ENCODE results near the gene SCRN2.

Gene SCRN2

DNA sequence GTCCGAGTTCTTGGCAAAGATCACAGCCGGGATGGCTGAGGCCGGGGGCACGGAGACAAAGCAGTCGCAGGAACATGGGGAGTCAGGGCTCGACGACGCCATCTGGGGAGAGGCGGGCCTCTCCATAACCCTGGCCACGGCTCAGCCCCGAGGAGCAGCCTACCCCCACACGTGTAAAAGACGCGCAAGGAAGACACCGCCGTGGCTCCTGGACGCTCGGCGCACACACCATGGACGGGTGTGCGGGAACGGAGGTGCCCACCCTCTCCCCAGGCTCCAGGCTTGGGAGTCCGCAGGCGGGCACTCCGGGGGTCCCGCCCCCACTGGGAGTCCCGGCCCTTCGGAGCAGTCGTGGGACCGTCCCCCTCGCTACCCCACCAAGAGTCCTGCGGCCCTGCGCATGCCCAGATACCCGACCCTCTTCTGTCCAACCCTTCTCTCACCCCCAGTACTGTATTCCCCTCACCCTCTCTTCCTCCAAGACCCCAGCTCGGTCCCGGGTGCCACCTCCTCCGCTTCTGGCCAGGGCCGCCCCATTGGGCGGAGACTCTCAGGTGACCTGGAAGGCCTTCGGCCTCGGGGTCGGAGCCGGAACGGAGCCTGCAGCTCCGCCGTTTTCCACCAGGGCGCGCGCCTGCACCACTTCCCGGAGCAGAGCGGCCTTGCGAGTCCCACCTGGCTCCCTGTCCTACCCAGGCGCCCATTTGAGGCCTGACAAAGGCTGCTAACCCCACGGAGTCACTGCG, at the start of gene SCRN2:
Gene SCRN2 (minus strand): TSS at position 532 of the 746 bp plus-strand sequence. CDS start 430 bp downstream, at position 102.
- peak; percentile 94 for DNase-seq

DNA sequence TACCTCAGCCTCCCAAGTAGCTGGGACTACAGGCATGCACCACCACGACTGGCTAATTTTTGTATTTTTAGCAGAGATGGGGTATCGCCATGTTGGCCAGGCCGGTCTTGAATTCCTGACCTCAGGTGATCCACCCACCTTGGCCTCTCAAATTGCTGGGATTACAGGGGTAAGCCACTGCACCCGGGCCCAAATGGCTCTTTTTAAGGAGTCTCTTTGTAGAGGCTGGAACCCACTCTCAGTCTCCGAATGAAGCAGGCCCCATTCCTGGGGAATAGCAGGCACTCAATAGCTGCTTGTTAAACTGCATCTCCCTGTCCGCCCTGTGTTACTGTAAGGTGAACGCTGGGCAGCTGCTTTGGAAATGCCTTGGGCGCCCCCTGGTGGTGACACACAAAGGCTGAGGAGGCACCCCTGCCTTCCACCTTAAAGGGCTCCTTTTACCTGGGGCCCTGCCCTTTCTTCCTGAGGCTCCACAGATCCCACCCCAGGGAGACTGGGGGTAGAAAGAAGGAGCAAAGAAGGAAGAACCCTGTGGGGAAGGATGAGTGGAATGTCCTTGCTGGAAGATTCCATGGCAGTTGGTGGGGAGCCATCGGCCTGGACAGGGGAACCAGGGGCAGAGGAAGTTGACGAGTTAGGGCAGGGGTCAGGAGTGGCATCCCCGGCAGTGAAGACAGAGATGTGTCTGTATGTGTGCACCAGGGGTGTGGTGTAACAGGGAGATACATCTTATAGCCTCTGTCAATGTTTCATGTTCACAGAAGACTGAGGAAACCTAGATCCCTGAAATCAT, 48.9 kb upstream of the SCRN2 start:
- peak; percentile 83 for DNase-seq

DNA sequence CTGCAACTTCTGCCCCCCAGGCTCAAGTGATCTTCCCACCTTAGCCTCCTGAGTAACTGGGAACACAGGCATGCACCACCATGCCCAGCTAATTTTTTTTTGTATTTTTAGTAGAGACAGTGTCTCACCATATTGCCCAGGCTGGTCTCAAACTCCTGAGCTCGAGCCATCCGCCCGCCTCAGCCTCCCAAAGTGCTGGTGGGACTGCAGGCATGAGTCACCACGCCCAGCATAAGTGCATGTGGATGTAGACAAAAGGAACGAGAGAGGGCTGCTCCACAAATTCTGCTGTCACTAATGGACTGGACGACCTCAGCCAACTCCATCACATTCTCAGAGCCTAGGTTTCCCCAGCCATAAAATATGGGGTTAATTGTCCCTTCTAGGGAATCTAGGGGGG, 47.2 kb upstream of the SCRN2 start:
- DNase-seq = no peak

DNA sequence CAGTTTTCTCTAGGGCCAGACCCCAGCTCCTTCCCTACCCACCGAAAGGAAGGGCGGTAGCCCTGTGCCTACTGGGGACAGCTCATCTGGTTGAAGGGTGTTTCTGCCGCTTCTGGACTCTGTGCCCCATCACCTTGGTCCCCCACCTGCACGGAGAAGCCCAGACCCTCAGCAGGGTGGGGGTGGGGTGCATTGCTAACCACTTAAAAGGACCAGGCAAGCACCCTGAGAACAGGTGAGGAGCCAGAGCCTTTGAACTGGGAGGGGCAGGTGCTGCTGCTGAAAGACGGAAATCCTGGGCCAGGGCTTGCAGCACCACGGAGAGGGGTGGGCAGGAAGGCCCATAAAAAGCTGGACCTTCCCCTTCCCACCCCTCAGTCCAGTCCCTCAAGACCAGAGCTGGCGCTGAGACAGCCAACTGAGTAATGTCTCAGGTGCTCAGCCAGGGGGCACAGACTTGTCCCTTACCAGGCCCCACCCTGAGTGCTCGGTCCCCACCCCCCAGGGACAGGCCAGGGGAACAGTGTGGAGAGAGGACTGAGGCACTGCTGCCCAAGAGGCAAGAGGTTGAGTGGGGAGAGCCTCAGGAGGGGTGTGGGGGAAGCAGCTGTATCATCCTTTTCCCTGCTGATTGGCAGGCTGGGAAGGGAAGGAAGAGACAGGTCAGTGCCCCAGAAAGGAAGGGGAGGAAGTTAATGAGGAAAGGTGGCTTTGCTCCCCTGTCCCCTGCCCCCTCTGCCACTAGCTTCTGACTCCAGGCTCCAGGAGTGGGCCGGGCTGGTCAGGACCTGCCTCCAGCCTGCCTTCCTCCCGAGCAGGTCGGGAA, 44.0 kb upstream of the SCRN2 start:
- DNase-seq = no peak

DNA sequence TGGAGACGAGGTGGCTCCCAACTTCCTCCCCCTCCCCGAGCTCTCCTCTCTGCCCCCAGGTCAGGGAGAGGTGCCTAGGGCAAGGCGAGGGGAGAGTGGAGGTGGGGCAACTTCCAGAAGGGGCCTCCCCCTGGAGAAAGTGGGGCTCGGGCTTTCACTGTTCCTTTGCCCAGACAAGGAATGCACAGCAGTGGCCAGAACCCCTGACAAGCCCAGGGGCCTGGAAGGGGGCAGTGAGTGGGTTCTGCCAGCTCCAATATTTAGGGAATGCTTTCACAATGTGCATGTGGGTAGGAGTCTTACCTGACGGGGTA, 43.3 kb upstream of the SCRN2 start:
- DNase-seq = no peak

DNA sequence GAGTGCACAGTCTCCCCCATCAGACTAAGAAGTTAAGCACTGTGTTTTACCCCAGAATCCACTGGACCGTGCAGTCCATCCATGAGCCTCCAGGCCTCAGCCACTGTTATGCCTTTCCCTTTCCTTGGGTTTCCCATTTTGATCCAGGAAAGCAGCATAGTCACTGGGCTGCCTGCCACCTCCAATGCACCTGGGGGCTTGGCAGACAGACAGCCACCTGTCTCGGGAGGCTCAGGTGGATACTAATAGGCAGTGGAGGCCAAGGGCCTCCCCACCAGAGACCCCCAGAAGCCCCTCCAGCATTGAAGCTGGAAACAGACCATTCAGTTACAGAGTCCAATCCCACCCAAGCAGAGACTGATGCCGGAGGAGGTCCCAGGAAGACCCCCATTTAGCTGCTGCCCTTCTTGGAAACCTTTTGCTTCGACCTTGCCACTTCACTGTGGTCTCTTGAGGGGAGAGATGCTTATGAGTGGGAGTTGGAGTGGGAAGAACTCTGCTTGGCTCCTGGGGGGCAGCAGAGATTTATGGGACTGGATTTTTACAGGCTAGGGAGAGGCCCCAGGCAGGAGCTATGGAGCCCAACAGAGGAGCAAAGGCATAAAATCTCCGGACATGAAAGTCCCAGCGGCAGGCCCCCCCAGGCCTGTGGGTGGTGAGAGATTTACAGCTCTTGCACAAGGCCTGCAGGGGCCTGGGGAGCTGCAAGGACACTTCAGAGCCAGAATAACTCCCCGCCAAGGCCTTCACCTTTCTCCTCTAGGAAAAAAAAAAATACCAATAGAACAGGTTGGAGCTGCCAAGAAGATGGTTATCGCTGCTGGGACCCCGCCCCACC, 42.7 kb upstream of the SCRN2 start:
- DNase-seq = no peak

DNA sequence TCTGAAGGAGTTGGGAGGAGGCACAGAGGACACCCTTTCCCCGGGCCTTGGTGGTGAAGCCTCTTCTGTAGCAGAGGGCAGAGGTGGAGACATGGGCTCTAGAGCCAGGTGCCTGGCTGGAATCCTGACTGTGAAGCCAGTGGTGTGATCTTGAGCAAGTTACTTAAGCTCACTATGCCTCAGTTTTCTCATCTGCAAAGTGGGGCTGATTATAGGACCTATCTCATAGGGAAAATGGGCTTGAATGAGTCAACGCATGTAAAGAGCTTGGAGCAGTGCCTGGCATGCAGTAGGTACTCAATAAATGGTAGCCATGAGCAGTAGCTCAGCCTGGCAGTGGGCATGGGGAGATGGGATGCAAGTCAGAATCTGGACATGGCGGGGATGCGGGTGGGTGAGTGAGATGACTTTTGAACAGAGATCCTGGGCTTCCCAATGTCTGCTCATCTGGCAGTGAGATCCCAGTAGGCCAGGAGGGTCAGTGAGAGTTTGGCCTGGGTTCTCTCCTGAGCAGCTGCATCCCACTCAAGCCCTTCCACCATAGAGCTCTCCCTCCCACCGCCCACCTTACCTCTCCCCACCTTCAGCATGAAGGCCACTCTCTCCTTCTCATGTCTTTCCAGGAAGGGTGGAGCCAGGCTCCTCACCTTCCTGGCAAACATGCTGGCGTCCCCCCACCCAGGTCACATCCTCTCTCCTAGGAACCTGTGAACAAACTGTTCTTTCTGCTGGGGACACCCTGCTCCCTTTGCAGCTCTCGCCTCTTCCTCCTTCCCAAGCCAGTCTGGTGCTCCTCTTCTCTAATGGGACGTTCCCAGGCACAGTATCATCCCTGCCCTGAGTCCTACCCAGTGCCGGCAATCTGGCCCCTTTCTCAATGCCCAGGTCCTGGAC, 41.9 kb upstream of the SCRN2 start:
- no peak for DNase-seq

DNA sequence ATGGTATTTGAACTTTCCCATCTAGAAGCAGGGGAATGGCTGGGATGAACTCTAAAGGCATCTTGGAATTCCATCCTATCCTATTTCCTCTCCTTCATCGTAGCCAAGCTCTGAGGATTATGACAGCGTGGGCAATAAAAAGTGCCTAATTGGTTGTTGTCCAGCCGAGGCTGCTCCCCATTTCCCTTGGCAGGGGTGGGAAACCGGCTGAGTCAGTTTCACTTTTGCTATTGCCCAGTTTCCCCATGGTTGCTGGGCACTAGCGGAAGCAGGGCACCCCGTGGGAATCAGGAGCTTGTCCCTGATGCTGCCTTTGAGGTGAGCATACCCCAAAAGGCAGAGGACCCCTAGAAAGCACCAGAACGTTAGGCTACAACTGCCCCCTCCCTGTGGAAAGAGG, 41.2 kb upstream of the SCRN2 start:
- DNase-seq = no peak

DNA sequence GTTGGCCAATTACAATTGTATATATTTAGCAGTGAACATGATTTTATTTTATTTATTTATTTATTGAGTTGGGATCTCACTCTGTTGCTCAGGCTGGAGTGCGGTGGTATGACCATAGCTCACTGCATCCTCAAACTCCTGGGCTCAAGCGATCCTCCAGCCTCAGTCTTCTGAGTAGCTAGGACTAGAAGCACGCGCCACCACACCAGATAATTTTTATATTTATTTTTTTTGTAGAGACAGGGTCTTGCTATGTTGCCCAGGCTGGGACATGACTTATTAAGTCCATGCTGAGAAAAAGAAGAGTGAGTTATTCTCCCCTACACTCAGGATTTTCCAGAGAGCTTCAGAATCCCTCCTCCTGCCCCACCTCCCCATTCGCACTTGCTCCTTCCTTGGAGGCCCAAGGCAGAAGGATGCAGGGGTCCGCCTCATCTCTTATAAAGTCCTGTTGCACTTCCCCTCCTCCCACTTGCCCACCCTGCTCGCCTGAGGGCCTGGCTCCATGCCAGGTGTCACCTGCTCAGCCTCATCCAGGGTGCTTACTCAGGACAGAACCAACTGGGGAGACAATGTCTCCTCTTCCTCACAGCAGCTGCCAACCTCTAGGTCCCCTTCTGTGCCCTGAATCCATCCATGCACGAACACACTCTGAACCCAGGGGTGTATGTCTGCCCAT, 38.8 kb upstream of the SCRN2 start:
- no peak for DNase-seq

DNA sequence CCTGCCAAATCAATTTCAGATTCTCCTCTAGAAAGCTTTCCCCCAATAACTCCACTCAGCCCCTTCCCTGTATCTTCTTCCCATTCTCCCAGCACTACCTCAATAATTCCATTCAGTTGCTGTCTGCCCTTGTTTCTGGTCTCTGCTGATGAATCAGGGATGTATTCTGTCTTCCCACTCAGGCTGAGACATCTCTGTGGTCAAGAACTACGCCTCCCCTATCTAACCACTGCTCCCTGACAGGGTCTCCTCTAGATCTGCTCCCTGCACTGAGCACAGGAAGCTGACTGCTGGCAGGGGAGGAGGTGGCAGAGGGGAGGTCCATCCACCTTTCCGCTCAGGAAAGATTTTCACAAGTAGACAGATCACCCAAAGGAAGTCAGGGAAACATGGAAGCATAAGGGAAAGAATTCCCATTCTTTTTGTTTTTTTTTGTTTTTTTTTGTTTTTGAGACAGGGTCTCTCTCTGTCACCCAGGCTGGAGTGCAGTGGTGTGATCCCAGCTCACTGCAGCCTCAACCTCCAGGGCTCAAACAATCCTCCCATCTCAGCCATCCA, 38.0 kb upstream of the SCRN2 start:
- DNase-seq = no peak

DNA sequence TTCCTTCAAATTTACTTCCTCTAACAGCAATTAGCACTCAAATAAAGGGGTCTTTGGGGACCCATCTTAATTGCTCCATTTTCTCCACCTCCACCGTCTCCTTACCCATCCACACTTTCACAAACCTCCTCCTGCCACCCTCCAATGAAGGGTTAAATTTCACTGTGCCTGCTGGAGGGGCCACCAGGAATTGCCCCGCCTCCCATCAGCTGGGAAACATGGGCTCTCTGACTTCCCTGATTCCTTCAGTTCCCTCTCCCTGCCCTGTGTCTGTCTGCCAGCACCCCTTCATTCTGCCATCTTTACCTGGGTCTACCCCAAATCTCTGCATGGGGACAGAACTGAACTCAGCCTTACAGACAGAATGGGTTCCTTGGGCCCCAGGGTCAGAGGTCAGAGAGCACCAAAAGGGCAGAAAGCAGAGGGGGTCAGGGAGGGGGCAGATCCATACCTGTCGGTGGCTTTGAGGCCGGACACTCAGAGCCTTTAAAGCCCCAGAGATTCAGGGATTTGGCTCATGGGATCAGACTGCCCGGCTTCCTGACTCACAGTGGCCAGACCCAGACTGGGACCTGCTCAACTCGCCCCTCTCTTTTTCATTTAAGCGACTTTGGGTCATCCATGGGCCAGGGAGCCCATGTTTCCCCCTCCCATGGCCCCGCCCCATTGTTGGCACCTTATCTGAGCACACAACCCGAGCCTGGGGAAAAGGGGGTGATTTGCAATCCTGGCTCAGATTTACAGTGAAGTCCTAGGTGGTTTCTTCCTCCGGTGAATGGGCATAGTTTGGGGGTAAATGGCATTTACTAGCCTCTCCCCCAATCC, 37.3 kb upstream of the SCRN2 start:
- no peak for DNase-seq

DNA sequence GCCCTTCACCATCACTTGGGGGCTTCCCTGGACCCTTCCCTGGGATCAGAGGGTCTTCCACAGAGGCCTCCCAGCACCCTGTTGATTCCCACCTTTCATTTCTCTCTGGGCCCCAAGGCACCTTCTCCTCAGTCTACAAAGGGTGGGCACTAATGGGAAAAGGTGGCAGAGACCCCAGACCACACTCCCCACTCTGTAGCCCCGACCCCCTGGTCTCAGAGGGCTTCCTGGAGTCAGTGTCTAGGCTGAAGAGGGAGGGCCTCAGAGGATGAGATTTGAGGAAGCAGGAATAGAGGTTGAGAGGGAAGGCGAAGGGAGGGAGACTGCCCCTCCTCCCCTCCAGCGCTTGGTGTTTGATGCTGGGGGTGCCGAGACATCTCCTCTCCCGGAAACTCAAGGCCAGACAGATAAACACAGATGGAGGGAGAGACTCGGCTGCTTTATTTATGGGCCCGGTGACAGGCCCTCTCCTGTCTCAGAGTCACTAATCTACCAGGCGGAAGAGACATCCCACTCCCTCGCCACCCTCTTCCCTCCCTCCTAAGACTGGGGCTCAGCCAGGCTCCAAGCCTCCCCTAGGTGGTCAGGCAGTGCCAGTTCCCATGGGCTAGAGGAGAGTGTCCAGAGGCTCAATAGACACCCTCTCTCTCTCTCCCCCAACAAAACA, 36.4 kb upstream of the SCRN2 start:
- no peak for DNase-seq

DNA sequence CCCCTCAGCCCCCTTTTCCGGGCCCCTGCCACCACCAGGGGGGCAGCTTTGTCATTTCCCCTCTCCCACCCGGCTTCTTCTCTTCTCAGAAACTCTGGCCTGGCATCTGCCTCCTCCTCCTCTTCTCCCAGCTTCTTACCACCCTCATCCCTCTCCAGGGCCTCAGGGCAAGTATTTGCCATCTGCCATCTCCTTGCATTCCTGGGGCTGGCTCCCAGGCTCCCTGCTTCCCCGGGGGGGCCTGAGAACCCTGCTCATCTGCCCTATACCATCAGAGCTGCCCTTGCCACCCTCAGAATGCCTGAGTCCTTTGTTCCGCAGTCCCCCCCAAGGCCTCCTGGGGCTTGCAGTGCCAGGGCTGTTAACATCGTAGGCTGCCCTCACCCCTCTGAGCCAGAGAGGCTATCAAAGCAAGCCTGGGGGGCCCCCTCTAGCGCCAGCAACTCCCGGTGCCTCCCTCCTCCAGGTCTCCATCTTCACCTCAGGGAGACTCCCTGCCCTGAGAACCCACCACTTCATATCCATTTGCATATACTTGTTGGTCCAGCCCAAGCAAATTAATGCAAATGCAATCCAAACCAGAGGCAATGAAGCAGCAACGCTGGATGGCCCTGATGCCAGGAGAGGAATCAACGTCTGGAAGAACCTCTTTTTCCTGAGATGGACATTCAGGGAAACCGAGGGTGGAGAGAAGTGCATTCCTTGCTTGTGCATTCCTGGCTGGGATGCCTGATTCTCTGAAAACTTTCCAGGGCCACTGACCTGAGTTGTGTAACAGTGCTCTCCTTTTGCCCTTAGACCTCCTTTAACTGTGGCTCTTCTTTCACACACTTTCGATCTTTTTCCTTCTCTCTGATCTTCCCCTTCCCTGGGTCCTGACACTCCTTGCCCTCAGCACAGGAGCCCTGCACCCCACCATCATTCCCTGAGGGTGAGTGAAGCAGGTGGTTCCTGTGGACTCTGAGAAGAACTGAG, 34.2 kb upstream of the SCRN2 start:
- DNase-seq = no peak

DNA sequence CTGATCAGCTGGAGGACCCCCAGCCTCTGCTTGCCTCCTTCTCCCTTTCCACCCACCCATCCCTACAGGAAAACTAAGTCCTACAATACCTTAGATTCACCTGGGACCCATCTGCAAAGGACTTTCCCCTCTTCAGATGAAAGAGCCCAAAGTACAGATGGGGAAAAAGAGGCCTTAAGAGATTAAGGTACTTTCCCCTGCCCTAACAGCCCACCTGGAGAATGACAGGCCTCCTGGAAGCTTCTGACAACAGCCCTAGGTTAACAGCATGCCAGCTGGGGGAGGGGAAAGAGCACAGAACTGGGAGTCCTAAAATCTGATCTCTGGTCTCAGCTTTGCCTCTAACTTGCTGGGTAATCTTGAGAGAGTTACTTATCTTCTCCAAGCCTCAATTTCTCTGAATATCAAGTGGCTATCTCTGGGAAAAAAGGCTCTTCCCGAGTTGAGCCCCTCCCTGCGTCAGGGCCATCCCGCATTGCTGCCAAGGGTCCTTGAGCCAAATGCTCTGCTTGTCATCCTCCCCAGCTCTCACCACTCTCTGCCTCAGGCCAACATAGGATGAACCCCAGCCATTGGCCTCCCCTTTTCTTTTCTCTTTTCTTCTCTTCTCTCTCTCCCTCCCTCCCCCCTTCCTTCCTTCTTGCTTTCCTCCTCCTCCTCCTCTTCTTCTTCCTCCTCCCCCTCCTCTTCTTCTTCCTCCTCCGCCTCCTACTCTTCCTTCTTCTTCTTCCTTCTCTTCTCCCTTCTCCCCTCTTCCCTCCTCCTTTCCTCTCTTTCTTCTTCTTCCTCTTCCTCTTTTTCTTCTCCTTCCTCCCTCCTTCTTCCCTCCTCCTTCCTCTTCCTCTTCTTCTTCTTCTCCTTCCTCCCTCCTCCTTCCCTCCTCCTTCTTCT, 32.4 kb upstream of the SCRN2 start:
- no peak for DNase-seq

DNA sequence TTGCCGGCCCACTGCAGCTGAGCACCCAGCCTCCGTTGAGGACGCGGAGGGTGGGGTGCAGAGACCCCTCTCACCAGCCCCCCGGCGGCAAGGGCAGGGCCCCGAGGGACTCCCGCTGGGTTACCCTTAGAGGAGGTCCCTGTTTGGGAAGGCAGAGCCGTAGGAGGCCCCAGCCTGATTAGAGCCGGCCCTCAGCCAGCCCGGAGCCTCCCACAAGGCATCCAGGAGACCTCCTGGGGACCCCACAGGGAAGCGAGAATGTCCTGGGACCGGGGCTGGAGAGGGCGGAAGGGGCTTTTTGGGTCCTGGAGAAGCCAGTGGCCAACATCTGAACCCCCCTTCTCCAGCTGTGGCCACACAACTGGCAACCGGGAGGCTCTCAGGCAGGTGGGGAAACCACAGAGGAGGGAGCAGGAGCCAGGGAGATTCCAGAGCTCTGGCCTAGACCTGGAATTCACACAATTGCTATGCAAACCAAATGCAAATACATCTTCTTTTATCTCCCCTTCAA, 31.6 kb upstream of the SCRN2 start:
- peak; percentile 29 for DNase-seq

DNA sequence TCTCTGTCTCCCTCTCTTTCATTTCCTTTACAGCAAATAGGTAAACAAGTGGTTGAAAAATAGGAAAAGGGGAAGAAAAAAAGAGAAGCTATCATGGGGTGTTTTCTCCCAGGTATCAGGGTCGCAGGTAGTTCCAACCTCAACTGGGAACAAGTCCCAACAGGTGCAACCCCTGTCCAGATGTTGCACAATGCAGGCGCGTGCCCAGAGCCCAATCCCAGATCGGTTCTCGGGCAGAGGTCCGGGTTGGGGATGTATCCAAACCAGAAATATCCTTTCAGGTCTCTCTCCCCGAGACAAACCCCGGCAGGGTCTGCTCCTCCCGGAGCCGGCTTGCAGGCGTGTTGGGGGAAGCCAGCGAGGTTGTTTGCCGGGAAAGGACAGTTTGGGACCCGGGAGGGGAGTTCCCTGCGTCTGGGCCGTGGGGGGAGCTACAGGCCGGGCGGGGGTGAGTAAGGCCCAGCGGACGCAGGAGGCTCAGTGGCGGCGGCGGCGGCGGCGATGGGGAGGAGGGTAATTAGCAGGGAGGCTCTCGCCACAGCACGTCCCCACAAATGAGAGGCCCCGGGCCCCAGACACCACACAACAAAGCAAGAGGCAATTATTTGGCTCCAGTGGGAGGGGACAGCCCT, 31.1 kb upstream of the SCRN2 start:
- peak; percentile 61 for DNase-seq

Data from right hindlimb (tissue), 1 donor.